ENCODE data around the gene CDR2L.
"Not testable (repeated sequence)": the region's sequence is repeated elsewhere in the genome, so short reads cannot be mapped to it uniquely, and the experiment has no call there.

CDR2L gene

DNA sequence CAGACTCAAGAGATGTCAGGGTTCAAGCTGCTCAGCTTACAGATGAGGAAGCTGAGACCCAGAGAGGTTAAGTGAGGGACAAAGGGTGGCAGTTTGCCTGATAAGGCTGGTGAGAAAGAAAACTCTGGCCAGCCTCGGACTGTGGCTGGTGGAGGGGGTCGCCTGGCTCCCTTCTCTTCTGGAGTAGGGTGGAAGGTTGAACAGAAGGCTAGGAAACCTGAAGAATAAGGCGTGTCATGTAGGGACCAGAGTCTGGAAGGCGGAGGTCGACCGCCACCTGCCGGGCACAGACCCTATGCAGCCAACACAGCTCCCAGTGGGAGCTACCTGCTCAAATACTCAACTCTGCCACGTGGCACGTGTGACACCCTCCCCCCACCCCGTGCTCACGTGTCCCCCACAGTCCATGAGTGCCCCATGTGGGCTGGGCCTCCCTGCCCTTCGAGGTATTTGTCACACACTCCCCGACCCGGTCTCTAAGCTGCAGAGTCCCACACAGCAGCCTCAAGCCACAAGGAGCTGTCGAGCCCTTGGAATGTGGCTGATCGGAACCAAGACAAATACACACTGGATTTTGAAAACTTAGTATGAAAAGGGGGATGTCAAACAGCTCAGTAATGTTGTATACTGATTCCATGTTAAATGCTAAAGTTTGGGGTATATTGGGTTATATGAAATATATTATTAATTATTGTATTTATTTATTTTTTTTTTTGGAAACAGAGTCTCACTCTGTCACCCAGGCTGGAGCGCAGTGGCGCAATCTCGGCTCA lies 26.7 kb upstream of the CDR2L start:
- DNase-seq: peak; percentile 7

DNA sequence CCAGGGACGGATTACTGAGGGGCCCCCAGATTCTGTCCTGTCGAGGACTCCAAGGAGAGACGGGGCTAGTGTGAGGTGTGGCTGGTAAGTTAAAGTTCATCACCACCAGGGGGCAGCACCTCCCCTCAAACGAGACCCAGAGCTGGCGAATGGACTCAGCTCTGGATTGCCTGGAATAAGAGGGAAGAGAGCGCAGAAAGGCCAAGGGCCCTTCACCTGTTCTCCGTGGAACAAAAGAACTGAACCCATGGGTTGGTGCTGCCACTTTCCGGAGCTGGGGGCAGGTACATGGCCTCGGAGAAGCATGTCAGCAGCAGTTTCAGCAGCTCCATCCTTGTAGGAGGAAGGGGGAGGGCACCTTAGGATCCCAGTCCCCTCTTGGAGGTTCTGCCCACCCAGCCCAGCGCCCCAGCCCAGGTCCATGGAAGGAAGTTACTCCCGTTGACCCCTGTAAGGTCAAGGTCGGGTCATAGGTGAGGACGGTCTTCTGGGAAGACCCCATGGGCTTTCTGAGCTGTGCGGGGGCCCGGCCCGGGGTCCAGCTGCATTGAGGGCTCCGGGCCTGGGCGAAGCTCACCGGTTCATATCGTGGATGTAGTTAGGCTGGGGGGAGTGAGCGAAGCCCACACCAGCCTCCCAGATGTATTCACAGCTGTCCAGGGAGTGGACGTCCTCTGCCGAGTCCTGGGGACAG lies 25.6 kb upstream of the CDR2L start:
- peak; percentile 78 for DNase-seq

DNA sequence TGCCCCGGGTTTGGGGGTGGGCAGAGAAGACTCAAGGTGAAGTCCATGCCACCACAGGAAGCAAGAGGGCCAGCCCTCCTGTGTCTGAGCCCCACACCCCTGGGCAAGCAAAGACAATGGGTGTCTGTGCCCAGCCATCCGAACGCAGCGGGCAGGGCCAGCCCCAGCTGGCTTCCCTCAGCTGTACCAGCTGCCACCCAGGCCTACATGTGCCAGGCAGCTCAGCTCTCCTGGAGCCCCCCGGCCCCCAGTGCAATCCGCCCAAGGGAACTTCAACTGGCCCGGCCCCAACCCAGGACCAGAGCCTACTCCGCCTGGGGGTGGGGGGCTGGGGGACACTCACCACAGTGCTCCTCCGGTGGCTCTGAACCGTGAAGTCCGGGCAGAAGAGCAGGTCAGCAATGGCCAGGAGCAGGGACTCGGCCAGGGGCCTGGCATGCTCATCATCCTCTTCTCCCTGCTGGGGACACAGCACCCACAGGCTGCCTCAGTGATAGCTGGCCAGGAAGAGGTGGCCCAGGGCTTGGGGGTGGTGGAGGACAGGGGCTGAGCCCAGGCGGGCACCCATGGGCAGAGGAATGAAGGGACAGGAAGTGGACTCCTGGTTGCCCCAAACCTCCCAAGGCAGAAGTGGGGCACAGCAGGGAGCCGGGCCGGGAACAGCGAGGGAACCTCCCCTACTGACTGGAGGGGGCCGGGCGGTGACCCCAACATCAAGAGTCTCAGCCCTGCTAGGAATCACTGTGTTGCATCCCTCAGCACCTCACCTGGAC lies 24.6 kb upstream of the CDR2L start:
- DNase-seq: no peak

DNA sequence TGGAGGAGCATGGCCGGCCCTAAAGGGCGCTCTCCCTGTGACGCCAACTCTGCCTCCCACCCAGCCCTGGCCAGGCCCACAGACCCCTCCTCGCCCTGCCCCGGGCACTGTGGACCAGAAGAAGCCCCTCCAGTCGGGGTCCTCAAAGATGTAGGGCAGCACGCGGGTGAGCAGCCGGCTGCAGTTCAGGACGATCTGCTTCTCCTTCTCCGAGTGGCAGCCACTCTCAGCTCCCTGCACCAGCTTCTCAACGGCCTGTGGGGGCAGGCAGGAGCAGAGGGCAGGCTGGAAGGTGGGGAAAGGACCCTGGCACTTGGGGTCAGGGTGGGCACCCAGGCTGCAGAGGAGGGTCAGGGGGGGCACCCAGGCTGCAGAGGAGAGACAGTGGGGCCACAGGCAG lies 23.8 kb upstream of the CDR2L start:
- no peak for DNase-seq

DNA sequence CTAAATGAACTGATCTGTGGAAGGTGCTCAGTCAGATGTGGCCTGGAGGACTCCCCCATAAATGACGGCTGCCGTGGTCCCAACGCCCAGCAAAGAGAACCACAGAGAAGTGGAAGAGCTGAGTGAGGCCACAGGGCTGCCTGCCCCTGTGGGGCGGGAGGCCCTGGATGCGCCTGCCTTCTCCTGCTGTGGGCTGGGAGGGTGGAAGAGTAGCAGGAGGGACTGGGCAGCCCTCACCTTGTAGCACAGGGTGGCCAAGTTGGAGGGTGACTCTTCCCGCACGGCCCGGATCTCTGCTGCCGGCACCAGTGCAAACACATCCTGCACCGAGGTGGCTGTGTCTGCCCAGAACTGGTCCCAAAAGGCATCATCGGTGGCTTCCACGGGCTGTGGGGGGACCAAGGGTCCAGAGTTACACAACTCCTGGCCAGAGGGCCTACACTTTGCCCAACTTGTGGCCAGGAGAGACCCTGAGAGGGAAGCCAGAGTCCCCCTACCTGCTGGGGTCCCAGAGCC lies 23.1 kb upstream of the CDR2L start:
- no peak for DNase-seq

DNA sequence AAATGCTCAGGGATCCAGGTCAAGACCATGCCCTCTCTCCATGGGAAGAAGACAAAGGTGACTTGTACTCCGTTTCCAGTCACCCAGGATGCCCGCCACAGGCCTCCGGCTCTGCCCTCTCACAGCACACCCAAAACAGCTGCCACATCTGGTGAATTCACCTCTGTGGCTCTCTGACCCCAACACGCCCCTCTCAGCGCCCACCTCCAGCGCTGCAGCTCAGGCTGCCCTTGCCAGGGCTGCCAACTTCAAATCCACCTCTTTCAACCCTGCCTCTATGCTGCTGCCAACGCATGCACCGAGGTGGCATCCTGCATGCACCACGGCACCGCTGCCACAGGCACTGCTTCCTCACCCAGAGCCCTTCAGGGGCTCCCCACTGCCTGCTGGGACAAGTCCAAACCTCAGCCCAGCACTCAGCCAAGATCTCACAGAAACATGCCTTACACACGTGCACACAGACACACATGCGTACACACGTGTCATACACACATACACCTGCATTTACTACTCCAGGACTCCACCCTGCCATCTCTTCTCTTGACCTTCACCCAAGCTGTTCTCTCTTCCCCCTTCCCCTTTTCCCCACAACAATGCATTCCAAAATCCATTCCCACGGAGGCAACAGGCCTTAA lies 22.3 kb upstream of the CDR2L start:
- DNase-seq: no peak

DNA sequence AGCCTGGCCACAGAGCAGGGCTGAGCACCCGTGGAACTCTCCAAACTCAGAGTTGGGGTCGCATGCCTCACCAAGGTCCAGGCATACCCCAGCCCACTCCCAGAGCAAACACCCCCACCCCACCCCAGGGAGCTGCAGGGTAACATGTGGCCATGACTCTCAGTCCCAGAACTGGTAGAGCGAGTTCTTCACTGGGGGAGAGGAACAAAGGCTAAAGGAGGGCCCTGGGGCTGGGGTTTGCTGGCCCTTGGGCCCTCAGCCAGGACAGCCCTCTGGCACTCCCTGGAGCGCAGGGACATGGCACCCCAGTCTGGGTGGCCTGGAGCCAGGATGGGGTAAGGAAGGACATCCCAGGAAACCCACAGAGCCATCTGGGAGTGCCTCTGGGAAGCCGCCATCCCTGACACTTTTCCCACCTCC lies 19.1 kb upstream of the CDR2L start:
- DNase-seq: no peak

DNA sequence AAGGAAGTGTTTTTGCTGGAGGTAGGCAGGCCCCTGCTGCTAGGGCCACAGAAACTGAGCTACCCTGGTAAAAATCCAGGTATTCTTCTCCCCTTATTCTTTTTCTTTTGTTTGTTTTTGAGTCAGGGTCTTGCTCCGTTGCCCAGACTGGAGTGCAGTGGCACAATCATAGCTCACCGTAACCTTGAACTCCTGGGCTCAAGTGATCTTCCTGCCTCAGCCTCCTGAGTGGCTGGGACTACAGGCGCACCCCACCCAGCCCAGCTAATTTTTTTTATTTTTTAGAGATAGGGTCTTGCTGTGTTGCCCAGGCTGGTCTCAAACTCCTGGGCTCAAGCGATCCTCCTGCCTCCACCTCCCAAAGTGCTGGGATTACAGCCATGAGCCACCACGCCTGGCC lies 17.9 kb upstream of the CDR2L start:
- not testable (repeated sequence) for DNase-seq

DNA sequence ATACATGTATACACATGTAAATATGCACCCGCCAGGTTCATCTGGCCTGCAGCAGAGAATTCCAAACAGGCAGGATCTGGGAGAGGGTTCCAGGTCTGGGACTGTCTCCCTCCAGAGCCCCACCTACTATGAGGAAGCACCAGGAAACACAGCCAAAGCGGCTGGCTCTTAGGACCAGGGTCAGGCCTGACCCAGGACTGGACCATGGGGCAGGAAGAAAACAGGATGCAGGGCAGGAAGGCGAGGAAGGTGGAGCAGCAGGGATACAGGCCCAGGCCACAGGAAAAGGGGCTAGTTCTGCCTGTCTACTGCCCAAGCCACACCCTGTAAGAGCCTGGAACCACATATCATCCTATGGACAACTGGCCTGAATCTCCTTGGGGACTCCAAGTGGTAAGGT lies 17.0 kb upstream of the CDR2L start:
- no peak for DNase-seq

DNA sequence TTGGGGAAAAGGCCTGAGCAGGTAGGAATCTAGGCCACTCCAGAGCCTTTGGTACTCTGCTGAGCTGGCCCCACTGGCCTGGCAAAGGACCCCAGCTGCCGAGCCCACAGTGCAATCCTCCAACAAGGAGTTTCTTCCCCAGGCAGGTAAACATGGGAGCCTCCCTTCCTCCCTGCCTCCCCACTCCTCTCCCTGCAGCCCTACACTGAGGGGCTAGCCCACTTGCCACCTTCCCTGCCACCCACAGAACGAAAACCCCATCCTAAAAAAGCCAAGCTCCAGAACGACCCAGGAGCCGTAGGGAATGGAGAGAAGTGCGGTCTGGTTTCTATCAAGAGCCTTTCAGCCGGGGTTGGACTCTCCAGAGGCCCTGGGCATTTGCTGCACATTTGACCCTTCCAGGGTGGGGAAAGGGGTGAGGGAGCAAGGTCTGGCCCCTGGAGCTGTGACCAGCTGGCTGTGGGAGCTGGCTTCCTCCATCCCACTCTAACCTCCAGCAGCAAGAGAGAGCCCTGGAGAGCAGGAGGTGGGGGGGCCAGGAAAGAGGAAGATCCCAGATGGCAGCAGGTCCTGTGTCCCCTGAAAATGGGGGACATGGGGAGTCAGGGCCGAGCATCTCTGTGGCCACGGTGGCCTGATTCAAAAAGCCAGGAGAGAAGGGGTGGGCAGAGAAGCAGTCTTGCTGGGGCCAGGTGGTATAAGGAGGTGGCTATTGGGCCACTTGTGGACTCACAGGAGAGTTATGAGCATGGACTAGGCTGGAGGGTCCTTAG lies 16.2 kb upstream of the CDR2L start:
- no peak for DNase-seq

DNA sequence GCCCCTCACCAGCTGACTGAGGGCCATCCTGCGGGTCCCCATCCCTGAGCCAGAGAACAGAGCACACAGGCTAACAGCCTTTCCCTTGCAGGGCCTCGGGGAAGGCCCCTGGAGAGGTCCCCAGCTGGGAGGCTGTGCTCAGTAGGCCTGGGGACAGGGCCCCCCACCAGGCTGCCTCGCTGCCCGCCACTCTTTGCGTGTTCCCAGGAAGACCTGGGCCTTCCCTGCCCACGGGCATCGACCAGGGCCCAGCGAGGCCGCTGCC lies 15.7 kb upstream of the CDR2L start:
- DNase-seq: no peak

DNA sequence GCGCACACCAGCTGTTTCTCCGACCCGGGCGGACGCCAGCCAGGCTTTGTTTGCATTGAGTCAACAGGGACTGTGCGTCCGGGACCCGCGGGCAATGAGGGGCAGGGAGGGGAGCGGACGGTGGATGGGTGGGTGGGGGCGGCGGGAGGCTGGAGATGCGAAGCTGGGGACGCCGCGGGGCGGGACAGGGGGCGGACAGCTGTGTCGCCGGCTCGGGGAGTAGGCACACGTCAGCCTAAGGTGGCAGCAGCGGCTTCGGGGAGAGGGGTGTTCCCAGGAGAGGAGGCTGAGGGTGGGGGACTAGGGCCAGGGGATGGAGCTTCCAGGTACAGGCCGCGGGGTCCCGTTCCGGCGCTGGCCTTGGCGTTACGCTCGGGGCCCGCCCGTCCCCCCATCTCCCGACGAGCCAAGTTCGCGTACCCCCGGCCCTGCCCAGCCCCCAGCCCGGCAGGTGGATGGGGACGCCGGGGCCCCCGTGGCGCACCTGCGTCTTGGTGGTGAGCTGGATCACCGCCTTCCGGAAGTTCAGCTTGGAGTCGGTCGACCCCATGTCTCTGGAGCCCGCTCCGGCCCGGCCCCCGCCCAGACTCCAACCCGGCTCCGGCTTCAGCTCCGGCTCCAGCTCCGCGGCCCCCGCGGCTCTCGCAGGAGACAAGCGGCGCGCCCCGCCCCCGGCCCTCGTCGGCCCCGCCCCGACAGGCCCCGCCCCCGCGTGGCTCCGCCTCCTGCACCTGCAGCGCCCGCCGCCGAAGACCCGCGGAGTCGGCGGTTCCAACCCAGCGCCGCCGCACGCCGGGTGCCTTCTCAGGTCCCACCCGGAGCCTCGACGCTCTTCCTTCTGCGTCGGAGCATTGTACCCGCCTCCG lies 15.1 kb upstream of the CDR2L start, which contains the start of gene HID1:
TSS of gene HID1 (minus strand) at position 653 of the 866 bp plus-strand sequence. CDS start at position 550, 103 bp downstream.
- peak; percentile 77 for DNase-seq

DNA sequence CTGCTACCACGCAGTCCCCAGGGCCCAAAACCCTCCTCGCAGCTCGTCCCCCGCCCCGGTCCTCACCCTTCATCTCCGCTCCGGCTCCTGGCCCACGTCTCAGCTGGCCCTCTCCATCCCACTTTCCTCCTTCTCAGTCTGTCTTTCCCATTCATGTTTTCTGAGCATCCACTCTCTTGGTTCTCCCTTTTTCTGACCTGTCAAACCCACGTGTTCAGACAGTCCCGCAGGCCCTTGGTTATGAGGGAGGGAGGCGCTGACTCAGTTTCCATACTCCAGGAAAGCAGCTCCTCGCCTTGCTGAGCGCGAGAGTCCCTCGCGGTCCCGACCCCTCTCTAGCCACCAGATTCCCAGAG lies 14.5 kb upstream of the CDR2L start:
- no peak for DNase-seq

DNA sequence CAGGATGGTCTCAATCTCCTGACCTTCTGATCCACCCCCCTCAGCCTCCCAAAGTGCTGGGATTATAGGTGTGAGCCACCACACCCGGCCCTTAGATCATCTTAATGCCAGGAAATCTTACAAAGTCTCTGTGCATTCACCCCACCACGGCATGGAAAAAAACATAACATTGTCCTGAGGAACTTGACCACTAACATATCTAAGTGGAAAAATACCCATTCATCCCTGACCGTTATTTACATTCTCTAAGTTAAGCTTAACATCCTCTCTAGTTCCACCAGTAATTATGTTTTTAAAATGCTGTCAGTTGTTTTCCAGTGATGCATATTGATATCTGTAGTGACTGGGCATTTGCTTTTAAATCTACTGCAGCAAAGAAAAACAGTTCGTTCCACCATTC lies 11.5 kb upstream of the CDR2L start:
- no peak for DNase-seq

DNA sequence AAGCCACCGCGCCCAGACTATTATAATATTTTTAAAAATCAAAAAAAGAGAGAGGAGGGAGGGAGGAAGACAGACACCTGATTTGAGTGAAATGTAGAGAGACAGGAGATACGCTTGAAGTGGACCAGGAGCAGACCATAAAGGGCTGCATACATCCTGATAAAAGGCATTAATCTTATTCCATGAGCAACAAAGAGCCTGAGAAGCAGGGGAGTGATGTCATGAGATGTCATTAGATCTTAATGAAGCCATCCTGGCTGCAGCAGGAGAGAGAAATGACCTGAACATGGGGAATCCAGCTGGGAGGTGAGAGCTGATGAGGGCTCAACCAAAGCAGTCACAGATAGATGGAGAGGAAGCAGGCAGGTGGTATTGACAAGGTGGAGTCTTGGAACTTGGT lies 9.6 kb upstream of the CDR2L start:
- no peak for DNase-seq

DNA sequence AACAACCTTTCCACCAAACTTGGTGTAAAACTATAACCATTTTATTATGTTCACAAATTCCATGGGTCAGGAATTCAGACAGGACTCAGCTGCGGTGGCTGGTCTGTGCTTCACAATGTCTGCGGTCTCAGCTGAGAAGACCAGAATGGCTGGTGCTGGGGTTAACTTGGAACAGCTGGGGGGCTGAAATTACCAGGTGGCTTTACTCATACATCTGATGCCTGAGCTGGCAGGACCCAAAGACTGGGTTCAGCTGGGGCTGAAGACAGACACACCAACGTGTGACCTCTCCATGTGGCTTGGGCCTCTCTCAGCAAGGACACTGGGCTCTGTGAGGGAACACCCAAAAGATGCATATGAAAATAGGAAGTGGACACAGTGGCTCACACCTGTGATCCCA lies 9.2 kb upstream of the CDR2L start:
- no peak for DNase-seq

DNA sequence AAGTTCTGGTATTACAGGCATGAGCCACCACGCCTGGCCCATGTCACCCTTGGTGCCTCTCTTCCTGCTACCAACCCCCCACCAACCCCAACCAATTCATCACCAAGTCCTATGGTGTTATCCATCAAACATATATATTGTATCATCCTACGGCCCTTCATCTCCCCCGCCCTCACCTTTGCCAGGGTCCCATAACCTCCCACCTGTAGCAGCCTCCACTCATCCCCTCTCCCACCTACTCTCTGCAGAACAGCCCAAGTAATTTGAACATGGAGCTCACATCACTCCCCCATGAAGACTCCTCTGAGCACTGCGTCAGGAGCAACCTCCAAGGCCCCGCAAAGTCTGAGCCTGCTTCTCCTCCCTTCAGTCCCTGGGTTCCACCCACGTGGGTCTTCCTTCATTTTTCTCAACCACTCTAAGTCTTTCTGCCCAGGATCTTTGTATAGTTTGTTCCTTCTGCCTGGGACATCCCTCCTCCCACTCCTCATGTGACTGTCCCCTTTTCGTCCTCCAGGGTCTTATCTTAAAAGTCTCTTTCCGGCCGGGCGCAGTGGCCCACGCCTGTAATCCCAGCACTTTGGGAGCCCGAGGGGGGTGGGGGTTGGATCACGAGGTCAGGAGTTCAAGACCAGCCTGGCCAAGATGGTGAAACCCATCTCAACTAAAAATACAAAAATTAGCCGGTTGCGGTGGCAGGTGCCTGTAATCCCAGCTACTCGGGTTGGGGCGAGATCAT lies 7.9 kb upstream of the CDR2L start:
- DNase-seq: no peak

DNA sequence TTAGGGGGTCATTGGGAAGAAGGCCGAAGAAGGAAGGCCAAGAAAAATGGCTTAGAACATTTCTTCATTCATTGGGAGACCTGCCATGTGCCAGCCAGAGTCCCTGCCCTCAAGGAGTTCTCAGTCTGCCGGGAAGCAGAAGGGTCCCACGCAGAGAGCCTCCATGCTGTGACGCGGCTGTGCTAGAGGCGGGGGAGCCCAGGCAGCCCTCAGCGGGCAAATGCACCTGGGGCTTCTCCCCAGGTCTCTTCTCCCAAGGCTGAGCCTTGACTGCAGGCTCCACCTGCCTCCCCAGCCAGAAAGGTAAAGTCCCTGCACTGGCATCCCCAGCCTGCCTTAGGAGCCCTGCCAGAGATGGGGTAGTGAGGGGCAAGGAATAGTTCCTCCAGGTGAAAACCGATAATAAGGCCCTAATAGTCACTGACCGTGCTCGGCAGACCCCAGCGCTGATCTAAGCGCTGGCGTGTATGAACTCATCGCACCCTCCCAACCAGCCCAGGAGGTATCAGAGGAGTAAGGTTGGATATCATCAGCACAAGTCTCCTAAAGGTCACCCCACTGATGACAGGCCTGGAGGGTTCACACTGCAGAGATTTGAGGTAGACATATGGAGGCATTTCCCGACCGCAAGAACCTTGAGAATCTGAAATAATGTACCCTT lies 6.0 kb upstream of the CDR2L start:
- DNase-seq: no peak

DNA sequence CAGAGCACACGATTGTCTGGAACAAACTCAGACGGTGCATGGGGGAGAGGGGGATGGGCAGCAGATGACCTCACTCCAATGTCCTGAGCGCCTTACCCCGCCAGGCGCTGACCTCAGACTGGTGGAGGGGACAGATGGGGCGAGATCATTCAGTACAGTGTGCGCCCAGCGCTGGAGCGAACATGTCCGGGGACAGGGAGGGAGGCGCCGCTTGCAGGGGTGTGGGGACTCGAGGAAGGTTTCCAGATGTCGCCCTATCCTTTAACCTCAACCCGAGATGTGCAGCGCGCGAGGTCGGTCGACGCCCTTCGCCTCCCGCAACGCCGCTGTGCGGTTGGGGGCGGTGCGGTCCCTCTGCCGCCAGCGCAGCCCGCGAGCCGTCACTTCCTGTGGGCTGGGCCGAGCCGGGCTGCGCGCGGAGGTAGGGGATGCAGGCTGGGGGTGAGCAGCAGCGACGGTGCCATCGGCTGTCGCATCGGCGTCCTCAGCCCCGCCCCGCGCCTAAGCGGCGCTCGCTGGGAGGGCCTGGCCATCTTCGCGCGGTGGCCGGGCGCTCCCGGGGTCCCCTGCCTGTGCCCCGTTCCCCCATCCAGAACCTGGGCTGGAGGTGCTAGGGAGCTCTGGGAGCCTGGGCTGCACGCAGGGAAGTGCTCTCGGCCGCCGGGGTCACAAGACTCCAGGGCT lies 5.3 kb upstream of the CDR2L start:
- peak; percentile 67 for DNase-seq
